ENCODE measurements around the gene KEAP1.

The KEAP1 gene

DNA sequence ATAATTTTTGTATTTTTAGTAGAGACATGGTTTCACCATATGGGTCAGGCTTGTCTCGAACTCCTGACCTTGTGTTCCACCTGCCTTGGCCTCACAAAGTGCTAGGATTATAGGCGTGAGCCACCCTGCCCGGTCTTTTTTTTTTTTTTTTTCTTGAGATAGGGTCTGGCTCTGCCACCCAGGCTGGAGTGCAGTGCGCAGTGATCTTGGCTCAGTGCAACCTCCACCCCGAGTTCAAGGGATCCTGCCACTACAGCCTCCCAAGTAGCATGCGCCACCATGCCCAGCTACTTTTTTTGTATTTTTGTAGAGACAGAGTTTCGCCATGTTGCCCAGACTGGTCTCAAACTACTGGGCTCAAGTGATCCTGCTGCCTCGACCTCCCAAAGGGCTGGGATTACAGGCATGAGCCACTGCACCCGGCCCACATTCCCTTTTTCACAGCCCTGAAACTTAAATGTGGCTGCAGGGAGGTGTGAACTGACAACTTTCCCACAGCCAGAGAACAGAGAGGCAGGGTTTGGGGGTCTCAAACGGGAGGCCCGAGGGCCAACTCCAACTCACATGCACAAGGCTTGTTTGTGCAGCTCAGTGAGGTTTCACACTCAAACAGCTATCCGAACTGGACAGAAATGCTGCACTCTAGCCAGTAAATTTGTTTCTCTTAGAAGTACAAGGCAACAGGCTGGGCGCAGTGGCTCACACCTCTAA is 18.5 kb upstream of the KEAP1 start:
- TF ChIP-seq, protein P1, sequence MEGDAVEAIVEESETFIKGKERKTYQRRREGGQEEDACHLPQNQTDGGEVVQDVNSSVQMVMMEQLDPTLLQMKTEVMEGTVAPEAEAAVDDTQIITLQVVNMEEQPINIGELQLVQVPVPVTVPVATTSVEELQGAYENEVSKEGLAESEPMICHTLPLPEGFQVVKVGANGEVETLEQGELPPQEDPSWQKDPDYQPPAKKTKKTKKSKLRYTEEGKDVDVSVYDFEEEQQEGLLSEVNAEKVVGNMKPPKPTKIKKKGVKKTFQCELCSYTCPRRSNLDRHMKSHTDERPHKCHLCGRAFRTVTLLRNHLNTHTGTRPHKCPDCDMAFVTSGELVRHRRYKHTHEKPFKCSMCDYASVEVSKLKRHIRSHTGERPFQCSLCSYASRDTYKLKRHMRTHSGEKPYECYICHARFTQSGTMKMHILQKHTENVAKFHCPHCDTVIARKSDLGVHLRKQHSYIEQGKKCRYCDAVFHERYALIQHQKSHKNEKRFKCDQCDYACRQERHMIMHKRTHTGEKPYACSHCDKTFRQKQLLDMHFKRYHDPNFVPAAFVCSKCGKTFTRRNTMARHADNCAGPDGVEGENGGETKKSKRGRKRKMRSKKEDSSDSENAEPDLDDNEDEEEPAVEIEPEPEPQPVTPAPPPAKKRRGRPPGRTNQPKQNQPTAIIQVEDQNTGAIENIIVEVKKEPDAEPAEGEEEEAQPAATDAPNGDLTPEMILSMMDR (IDR thresholded peaks at IDR 0.05): no peak
- no peak for TF ChIP-seq ZFX (IDR thresholded peaks at IDR 0.05; ENCODE audit: borderline replicate concordance)
- H3K27ac ChIP-seq: no peak overlapping the region

DNA sequence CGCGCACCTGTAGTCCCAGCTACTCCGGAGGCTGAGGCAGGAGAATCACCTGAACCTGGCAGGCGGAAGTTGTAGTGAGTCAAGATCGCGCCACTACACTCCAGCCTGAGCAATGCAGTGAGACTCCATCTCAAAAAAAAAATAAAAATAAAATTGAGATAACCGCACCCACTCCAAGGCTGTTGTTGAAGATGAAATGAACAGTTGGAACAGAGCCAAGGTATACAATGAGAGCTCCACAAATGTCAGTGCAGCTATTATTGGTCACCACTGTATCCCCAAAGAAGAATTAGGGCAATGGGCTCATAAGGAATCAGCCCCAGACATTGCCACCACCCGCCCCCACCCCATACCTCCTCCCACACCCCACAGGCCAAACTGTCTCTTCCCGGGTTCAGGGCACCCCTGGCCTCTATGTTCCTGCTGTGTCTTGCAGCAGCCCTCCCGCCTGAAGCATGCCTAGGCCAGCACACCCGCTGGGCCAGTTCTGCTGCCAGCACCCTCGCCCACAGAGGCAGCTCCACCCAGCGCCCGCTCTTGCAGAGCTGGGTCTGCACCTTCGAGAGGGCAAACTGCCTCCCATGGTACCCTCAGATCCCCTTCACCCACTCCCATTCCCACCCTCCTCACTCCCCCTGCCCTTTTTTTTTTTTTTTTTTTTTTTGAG is 17.6 kb upstream of the KEAP1 start:
- H3K27ac ChIP-seq: no peak overlapping the region
- TF ChIP-seq, protein P1 (IDR thresholded peaks at IDR 0.05): no peak
- no peak for TF ChIP-seq ZFX (IDR thresholded peaks at IDR 0.05; ENCODE audit: borderline replicate concordance)

DNA sequence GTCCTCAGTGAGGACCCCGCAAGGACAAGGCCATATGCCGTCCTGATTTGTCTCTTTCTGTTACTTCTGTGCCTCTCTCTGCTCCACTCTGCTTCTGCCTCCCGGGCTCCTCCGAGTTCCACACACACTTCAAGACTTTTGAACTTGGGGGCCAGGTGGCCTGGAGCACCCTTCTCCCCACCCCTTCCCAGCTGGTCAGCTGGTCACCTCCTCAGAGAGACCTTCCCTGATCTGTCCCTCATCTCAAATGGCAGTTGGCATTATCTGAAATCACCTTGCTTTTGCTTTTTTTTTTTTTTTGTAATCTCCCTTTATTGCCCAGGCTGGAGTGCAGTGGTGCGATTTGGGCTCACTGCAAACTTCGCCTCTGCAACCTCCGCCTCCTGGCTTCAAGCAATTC is 16.3 kb upstream of the KEAP1 start:
- H3K27ac ChIP-seq: no peak overlapping the region
- TF ChIP-seq ZFX (IDR thresholded peaks at IDR 0.05; ENCODE audit: borderline replicate concordance): no peak
- TF ChIP-seq, protein P1 (IDR thresholded peaks at IDR 0.05): no peak

DNA sequence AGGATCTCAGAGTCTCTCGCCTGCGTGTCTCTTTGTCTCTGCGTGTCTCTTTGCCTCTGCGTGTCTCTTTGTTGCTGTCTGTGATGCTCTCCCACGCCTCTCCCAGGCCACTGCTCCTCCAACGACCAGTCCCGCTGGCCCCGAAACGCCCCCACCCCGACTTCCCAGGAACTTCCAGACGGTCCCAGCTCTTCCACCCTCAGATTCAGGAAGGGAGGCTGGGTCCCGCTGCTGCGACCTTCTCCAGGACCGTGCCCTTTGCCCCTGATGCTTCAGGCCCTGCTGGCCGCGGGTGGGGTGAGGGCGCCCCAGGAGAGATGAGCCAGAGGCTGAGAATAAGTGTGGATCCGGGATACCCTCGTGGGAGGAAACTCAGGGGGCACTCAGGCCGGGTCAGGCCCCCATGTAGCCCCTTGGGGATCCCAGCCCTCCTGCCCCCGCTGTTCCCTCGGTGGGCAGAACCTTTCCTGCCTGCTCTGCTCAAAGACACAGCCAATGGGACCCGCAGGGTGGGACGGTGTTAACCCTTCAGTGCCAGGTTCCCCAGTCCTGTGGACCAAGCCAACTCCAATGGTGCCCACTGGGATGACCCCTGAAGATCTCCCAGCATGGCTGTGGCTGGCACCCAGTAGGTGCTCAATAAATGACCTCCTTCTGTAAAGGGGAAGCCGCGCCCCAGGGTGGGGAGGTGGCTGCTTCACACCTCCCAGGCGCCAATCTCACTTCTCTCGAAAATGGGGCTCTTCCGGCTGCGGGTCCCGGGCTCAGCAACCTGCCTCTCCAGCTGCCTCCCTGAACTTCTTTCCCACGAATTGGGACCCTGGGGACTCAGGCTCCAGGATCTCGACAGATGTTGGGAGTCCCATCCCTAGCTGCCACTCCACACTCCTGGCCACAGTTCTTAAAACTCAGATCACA is 15.5 kb upstream of the KEAP1 start:
- TF ChIP-seq ZFX (IDR thresholded peaks at IDR 0.05; ENCODE audit: borderline replicate concordance): no peak
- TF ChIP-seq, protein P1 (IDR thresholded peaks at IDR 0.05): no peak
- H3K27ac ChIP-seq: peak overlapping the region; percentile 26; the same call in 1 of the 2 replicates

DNA sequence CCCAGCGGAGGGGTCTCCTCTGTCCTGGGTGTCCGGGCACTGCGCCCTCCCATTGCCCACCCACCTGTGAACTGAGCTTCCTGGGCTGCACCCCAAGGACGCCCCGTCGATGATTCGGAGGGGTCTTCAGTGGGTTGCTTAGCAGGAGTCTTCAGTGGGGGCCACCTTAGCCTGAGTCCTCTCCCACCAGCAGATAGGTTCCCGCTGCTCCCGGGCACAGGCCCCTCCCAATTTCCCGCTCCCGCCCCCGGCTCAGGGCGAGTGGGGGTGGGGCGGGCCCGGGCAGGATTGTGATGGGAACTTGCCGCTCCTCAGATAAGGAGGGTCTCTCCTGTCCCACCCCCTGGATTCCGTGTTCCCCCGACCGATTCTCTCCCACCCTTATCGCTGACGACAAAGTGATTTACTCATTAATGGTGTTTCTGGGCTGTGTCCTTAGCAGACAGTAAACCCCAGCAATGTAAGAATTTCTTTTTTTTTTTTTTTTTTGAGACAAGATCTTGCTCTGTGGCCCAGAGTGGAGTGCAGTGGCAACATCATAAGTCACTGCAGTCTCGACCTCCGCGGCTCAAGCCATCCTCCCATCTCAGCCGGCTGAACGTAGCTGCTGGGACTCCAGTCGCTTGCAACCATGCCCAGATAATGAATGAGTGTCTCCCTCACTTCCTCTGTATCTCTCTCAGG is 14.7 kb upstream of the KEAP1 start:
- peak overlapping the region; percentile 26; the same call in 1 of the 2 replicates for H3K27ac ChIP-seq
- TF ChIP-seq ZFX (IDR thresholded peaks at IDR 0.05; ENCODE audit: borderline replicate concordance): no peak
- TF ChIP-seq, protein P1 (IDR thresholded peaks at IDR 0.05): no peak

DNA sequence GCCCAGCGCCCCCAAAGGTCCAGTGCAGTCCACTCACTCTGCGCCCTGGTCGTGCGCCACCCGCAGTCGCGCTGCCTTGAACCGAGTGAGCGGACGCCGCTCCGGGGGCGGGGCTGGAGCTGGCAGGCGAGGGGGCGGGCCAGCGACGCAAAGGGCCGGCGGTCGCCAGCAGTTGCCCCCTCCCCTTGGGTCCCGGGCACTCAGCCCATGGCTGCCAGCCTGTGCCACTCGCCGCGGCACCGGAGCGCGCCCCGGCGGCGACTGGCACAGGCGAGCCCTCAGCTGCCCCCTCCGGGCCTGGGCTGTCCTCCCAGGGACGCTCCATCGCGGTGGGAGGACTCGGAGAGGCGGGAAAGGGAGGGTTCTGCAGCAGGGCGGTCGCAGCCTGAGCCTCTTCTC is 14.2 kb upstream of the KEAP1 start, which contains the start of gene S1PR5:
Gene S1PR5 (minus strand): TSS at position 87 of the 399 bp plus-strand sequence. CDS start 2,436 bp downstream, outside the sequence.
- H3K27ac ChIP-seq: peak within 1 kb of the TSS; percentile 26; the same call in 1 of the 2 replicates

More for the DNA sequence above, 14.2 kb upstream of the KEAP1 start, which contains the start of gene S1PR5:
- no peak for TF ChIP-seq ZFX (IDR thresholded peaks at IDR 0.05; ENCODE audit: borderline replicate concordance)
- TF ChIP-seq, protein P1 (IDR thresholded peaks at IDR 0.05): peak; percentile 50

All from 22Rv1 (cell line).